IMR-90 (cell line): Measurements from ENCODE around the gene SLC35B2. TPM values are rescaled to one million over a fixed set of nuclear protein-coding genes. Genes with fewer than 3 reads are reported as not detected.
A peak's percentile ranks its signal among the peaks of the same experiment; 100 is the strongest.

ENCODE experiments used
- ATAC-seq: fragments of 200-7000 bp; cut with Tn5 transposase; 2 replicates; pipeline ENCODE4 v1.9.1; 2020; ENCODE audit warnings: low read depth, mild to moderate bottlenecking, moderate library complexity
- BruUV-seq: library from RNA; stranded (reverse); fragments of 400-500 nt; replicated peaks from 2 replicates; lab custom pipeline; 2021; lab: Mats Ljungman, UMichigan
- CTCF ChIA-PET: fragments of 300-600 bp; formaldehyde crosslinking; extraction: SDS; loops from one replicate; lab custom pipeline; 2021; ENCODE audit warnings: antibody characterized with exemption; lab: Yijun Ruan, JAX
- POLR2A ChIA-PET: fragments of 300-600 bp; sonication (Branson Sonifier 250); formaldehyde crosslinking; loops from one replicate; lab custom pipeline; 2022; ENCODE audit warnings: antibody characterized with exemption; ENCODE audit not compliant: unreplicated experiment; lab: Charles Lee
- DNase-seq: peaks from one replicate; pipeline ENCODE4 v3.0.0; 2013
- H2AFZ ChIP-seq: replicated peaks from 2 replicates; pipeline ENCODE3; 2013; ENCODE audit warnings: low read length, mild to moderate bottlenecking; ENCODE audit not compliant: poor library complexity
- H2AK5ac ChIP-seq: 2 replicates; pipeline ENCODE4 v1.6.1; 2013; ENCODE audit warnings: low read depth, low read length, inconsistent platforms
- H2AK9ac ChIP-seq: replicated peaks from 2 replicates; pipeline ENCODE3; 2013; ENCODE audit warnings: mild to moderate bottlenecking, low read depth, low read length, moderate library complexity; ENCODE audit not compliant: poor library complexity
- H2BK120ac ChIP-seq: 2 replicates; pipeline ENCODE4 v1.6.1; 2013; ENCODE audit warnings: low read depth, low read length, inconsistent platforms
- H2BK15ac ChIP-seq: 3 replicates; pipeline ENCODE4 v1.6.1; 2013; ENCODE audit warnings: low read depth, low read length, inconsistent platforms
- H2BK20ac ChIP-seq: 2 replicates; pipeline ENCODE4 v1.6.1; 2013; ENCODE audit warnings: low read depth, mild to moderate bottlenecking, inconsistent platforms, low read length, moderate library complexity
- H2BK5ac ChIP-seq: 2 replicates; pipeline ENCODE4 v1.6.1; 2013; ENCODE audit warnings: mild to moderate bottlenecking, low read depth, low read length, inconsistent platforms; ENCODE audit not compliant: poor library complexity, severe bottlenecking
- H3K14ac ChIP-seq: replicated peaks from 2 replicates; pipeline ENCODE4 v1.6.1; 2013; ENCODE audit warnings: low read depth, low read length, inconsistent platforms
- H3K18ac ChIP-seq: 2 replicates; pipeline ENCODE4 v1.6.1; 2013; ENCODE audit warnings: low read depth, low read length, control low read depth
- H3K23ac ChIP-seq: 2 replicates; pipeline ENCODE4 v1.6.1; 2013; ENCODE audit warnings: low read depth, low read length, inconsistent platforms
- H3K27ac ChIP-seq: 2 replicates; pipeline ENCODE4 v1.5.1; 2013; ENCODE audit warnings: mild to moderate bottlenecking, control low read depth, low read length; ENCODE audit not compliant: insufficient read depth
- H3K27me3 ChIP-seq: 2 replicates; pipeline ENCODE4 v1.6.1; 2013; ENCODE audit warnings: low read length; ENCODE audit not compliant: control insufficient read depth, insufficient read depth
- H3K36me3 ChIP-seq: 2 replicates; pipeline ENCODE4 v1.6.1; 2013; ENCODE audit warnings: low read length, mixed read lengths; ENCODE audit not compliant: control insufficient read depth, insufficient read depth
- H3K4ac ChIP-seq: 2 replicates; pipeline ENCODE4 v1.6.1; 2013; ENCODE audit warnings: low read depth, low read length, inconsistent platforms
- H3K4me1 ChIP-seq: 2 replicates; pipeline ENCODE4 v1.6.1; 2013; ENCODE audit warnings: low read length, mixed read lengths; ENCODE audit not compliant: control insufficient read depth, insufficient read depth
- H3K4me2 ChIP-seq: 2 replicates; pipeline ENCODE4 v1.6.1; 2013; ENCODE audit warnings: low read depth, mild to moderate bottlenecking, control low read depth, low read length, moderate library complexity
- H3K4me3 ChIP-seq: 2 replicates; pipeline ENCODE4 v1.5.1; 2013; ENCODE audit warnings: low read depth, mild to moderate bottlenecking, control low read depth, low read length, moderate library complexity; ENCODE audit not compliant: insufficient read depth
- H3K56ac ChIP-seq: 2 replicates; pipeline ENCODE4 v1.6.1; 2013; ENCODE audit warnings: low read length, inconsistent platforms; ENCODE audit not compliant: insufficient read depth; ENCODE audit errors: extremely low read depth
- H3K79me1 ChIP-seq, 2 experiments: 2 replicates each; pipeline ENCODE4 v1.6.1; 2013; ENCODE audit warnings: low read length in 2 of 2, inconsistent platforms in 1 of 2, low read depth in 1 of 2
- H3K9ac ChIP-seq: 2 replicates; pipeline ENCODE4 v1.6.1; 2013; ENCODE audit warnings: low read depth, low read length, control low read depth
- H3K9me1 ChIP-seq: 2 replicates; pipeline ENCODE4 v1.6.1; 2013; ENCODE audit warnings: low read length, inconsistent platforms; ENCODE audit not compliant: insufficient read depth
- H3K9me3 ChIP-seq: 2 replicates; pipeline ENCODE4 v1.6.1; 2013; ENCODE audit warnings: low read length; ENCODE audit not compliant: control insufficient read depth, insufficient read depth
- H4K20me1 ChIP-seq: 2 replicates; pipeline ENCODE4 v1.6.1; 2013; ENCODE audit warnings: low read length, inconsistent platforms; ENCODE audit not compliant: insufficient read depth
- H4K5ac ChIP-seq: 2 replicates; pipeline ENCODE4 v1.6.1; 2013; ENCODE audit warnings: mild to moderate bottlenecking, low read depth, low read length, control low read depth
- H4K8ac ChIP-seq, 2 experiments: 2 replicates each; pipeline ENCODE4 v1.6.1; 2013; ENCODE audit warnings: low read depth in 2 of 2, low read length in 2 of 2, control low read depth in 1 of 2, inconsistent platforms in 1 of 2
- H4K91ac ChIP-seq: 2 replicates; pipeline ENCODE4 v1.6.1; 2013; ENCODE audit warnings: low read depth, low read length, inconsistent platforms; ENCODE audit not compliant: insufficient read depth
- BHLHE40 ChIP-seq: fragments of 150-350 bp; IDR thresholded peaks from 2 replicates; pipeline ENCODE4 v1.6.1; 2016; ENCODE audit warnings: mild to moderate bottlenecking, low read depth, low read length
- CEBPB ChIP-seq: IDR thresholded peaks from 2 replicates; pipeline ENCODE4 v1.6.1; 2012; ENCODE audit warnings: low read depth, low read length, improper control_type of control experiment
- CHD1 ChIP-seq: IDR thresholded peaks from 2 replicates; pipeline ENCODE4 v1.6.1; 2012; ENCODE audit warnings: low read depth, low read length, improper control_type of control experiment
- ELK1 ChIP-seq: fragments of 150-350 bp; IDR thresholded peaks from 2 replicates; pipeline ENCODE4 v1.6.1; 2016; ENCODE audit warnings: low read depth, mild to moderate bottlenecking, low read length, moderate library complexity, borderline replicate concordance
- FOS ChIP-seq: fragments of 150-350 bp; IDR thresholded peaks from 2 replicates; pipeline ENCODE4 v1.6.1; 2016; ENCODE audit warnings: low read depth, low read length
- MAFK ChIP-seq: IDR thresholded peaks from 2 replicates; pipeline ENCODE4 v1.6.1; 2012; ENCODE audit warnings: low read depth, low read length, improper control_type of control experiment
- MAZ ChIP-seq: IDR thresholded peaks from 2 replicates; pipeline ENCODE4 v1.6.1; 2012; ENCODE audit warnings: low read depth, mild to moderate bottlenecking, low read length, improper control_type of control experiment, moderate library complexity, borderline replicate concordance
- MXI1 ChIP-seq: IDR thresholded peaks from 2 replicates; pipeline ENCODE4 v1.6.1; 2012; ENCODE audit warnings: low read depth, mild to moderate bottlenecking, low read length, moderate library complexity, borderline replicate concordance
- NFE2L2 ChIP-seq: fragments of 150-350 bp; IDR thresholded peaks from 2 replicates; pipeline ENCODE4 v1.6.1; 2016; ENCODE audit warnings: low read depth, mild to moderate bottlenecking, low read length
- RAD21 ChIP-seq: IDR thresholded peaks from 2 replicates; pipeline ENCODE4 v1.6.1; 2012; ENCODE audit warnings: low read length, improper control_type of control experiment
- RCOR1 ChIP-seq: IDR thresholded peaks from 2 replicates; pipeline ENCODE4 v1.6.1; 2012; ENCODE audit warnings: mild to moderate bottlenecking, low read length, improper control_type of control experiment; ENCODE audit not compliant: insufficient replicate concordance
- SMC3 ChIP-seq: fragments of 150-350 bp; IDR thresholded peaks from 2 replicates; pipeline ENCODE4 v1.6.1; 2016; ENCODE audit warnings: low read depth, mild to moderate bottlenecking, antibody characterized with exemption, low read length, moderate library complexity
- WGBS, 2 experiments: methylation state at CpG; one replicate each; pipeline versions ENCODE4 v1.1.5 to v1.1.7; 2013; ENCODE audit warnings: missing lambda C conversion rate in 2 of 2; ENCODE audit not compliant: insufficient read length in 1 of 2; ENCODE audit errors: extremely low coverage in 2 of 2; 5-methylcytosine and 5-hydroxymethylcytosine counted together
- dilution Hi-C: fragments of 300-500 bp; cut with HindIII; formaldehyde crosslinking; loops from one replicate; pipeline ENCODE4 v1.14.3; 2018; ENCODE audit warnings: low sequenced_read_pairs; ENCODE audit not compliant: unreplicated experiment
- in situ Hi-C: fragments of 300-500 bp; cut with MboI; formaldehyde crosslinking; loops from 3 replicates; pipeline ENCODE4 v1.14.3; 2019; ENCODE audit warnings: low sequenced_read_pairs, inconsistent platforms, mixed read lengths
- intact Hi-C: fragments of 100-400 bp; cut with micrococcal nuclease; formaldehyde crosslinking; loops from 2 replicates; pipeline ENCODE4 v1.10.0; 2022
- polyA plus RNA-seq, 3 experiments: library from polyadenylated mRNA; depleted of rRNA; stranded (reverse); fragments of >200 nt; gene quantifications; 2 replicates each; pipeline ENCODE4 v1.2.3, GENCODE V29; 2012; ENCODE audit warnings: low replicate concordance in 1 of 3
- total RNA-seq: library from RNA; depleted of rRNA; stranded (reverse); fragments of >200 nt; gene quantifications from 2 replicates; pipeline ENCODE4 v1.2.3, GENCODE V29; 2012
- TF ChIP-seq, protein P1 (sequence below): fragments of 150-350 bp; IDR thresholded peaks from 2 replicates; pipeline ENCODE4 v1.6.1; 2017; ENCODE audit warnings: mild to moderate bottlenecking, antibody characterized with exemption, low read length, low read depth

SLC35B2 gene
- total and polyA plus RNA-seq, 2 of the 4 experiments (the other 2 are of a cell fraction) = 51.4 to 89.9 TPM

DNA sequence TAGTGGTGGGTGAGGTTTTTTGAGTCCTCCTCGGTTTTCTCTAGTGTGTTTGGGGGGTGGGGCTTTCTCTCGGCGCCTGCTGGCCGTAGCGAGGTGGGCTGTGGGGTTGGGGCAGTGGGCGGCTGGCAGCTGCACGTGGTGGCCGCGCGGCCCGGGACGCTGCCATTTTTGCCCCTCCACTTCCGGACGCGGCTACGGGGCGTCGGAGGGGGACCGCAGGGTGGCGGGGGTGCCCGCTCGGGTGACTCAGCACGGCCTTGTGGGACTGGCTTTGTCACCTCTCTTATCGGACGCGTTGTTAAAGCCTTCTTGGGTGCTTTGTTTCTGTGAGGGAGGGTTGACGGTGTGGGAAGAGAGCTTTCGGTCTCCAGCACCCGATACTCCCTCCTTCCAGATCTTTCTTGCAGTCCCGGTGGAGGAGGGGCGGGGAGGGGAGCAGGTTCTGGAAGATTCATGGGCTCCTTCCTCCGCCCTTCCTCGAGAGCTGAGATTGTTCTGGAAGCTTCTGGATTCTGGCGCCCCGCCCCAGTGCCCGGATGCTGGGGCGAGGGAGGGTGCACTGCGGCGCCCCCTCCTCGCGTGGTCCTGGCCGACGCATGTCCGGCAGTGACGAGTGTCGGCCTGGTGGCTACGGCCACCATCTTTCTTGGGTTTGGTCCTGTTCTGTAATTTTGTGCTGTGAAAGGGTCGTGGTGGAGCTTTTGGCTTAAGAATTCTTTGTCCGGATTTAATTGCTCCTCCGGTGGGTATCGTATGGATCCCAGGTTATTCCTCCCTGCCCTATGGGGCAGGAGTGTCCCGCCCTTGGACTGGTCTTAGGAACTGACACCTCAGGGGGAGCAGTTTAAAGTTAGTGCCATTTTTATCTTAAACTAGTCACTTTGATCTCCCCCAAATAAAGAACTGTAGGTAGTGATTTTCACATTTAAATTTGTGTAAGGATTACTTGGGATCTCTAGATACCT is 9.7 kb downstream of the SLC35B2 start:
- ChIA-PET CTCF (interaction anchor here (1.0 to 1.4 kb wide), 2 partner anchors 9 to 10 kb away, joined by 3 to 4 read pairs; no protein-coding TSS in a partner anchor), POLR2A (interaction anchor here (0.6 to 3.0 kb wide), 5 partner anchors 9 to 74 kb away, joined by 3 to 27 read pairs (median 10); partner anchors contain the start of gene SLC35B2)
- peak overlapping the region; percentile 52 for H3K4me2 ChIP-seq
- peak overlapping the region; percentile 93 for H2BK5ac ChIP-seq
- peak overlapping the region; percentile 97 for H3K23ac ChIP-seq
- peaks cover 5% of the 10 kb centered on the region for H3K4me1 ChIP-seq
- WGBS, 2 experiments = 0% methylated on average over 3 of the region's 52 CpGs; no CpG with 5 or more reads in 1 of the 2 experiments
- H4K91ac ChIP-seq = peak overlapping the region; percentile 93
- peak overlapping the region; percentile 87 for H4K5ac ChIP-seq
- H2BK15ac ChIP-seq = no peak overlapping the region
- H2AFZ ChIP-seq = peak overlapping the region; percentile 100
- ATAC-seq (peak; percentile 41), DNase-seq (peak; percentile 38)
- no peak overlapping the region for H2BK20ac ChIP-seq
- dilution Hi-C loops = no loop called here
- peak overlapping the region; percentile 94 for H2AK5ac ChIP-seq
- TSS peak; percentile 22 for BruUV-seq
- no peaks in the 10 kb centered on the region for H3K9me3 ChIP-seq
- H3K18ac ChIP-seq = peak overlapping the region; percentile 78
- H4K8ac ChIP-seq = peak overlapping the region; percentile 60 to 93
- peak overlapping the region; percentile 100 for H2AK9ac ChIP-seq
- no peaks in the 10 kb centered on the region for H3K27me3 ChIP-seq
- peaks cover 18% of the 10 kb centered on the region for H3K9me1 ChIP-seq
- in situ Hi-C loops = no loop called here
- peaks cover 14 to 55% of the 10 kb centered on the region in 2 experiments for H3K79me1 ChIP-seq
- peak overlapping the region; percentile 63 for H2BK120ac ChIP-seq
- peak overlapping the region; percentile 99 for H3K56ac ChIP-seq
- peak overlapping the region; percentile 100 for H3K14ac ChIP-seq
- H3K9ac ChIP-seq = peak overlapping the region; percentile 85
- TF ChIP-seq RAD21 = no peak
- TF ChIP-seq BHLHE40 = peak; percentile 50
- TF ChIP-seq SMC3 = no peak
- peak; percentile 82; the same call in 1 of the 2 replicates for TF ChIP-seq CHD1
- no peak for TF ChIP-seq RCOR1
- TF ChIP-seq MXI1 = peak; percentile 92; the same call in 1 of the 2 replicates
- TF ChIP-seq MAZ = peak; percentile 13
- TF ChIP-seq MAFK = no peak
- no peak for TF ChIP-seq ELK1
- TF ChIP-seq FOS = 0 out of 2 replicates have a peak, but pooled peaks have one; percentile 20
- peak; percentile 60; the same call in 1 of the 2 replicates for TF ChIP-seq NFE2L2
- TF ChIP-seq, protein P1, sequence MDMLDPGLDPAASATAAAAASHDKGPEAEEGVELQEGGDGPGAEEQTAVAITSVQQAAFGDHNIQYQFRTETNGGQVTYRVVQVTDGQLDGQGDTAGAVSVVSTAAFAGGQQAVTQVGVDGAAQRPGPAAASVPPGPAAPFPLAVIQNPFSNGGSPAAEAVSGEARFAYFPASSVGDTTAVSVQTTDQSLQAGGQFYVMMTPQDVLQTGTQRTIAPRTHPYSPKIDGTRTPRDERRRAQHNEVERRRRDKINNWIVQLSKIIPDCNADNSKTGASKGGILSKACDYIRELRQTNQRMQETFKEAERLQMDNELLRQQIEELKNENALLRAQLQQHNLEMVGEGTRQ = peak; percentile 48; the same call in 1 of the 2 replicates
- TF ChIP-seq CEBPB = no peak
- intact Hi-C loops = no loop called here
- peaks cover 57% of the 10 kb centered on the region for H4K20me1 ChIP-seq
- H3K4me3 ChIP-seq = peak overlapping the region; percentile 85
- peaks cover 32% of the 10 kb centered on the region for H3K36me3 ChIP-seq
- peak overlapping the region; percentile 83 for H3K27ac ChIP-seq
- peak overlapping the region; percentile 100 for H3K4ac ChIP-seq
